ENCODE measurements around the gene BRINP1.
"Not testable (repeated sequence)": the region's sequence is repeated elsewhere in the genome, so short reads cannot be mapped to it uniquely, and the experiment has no call there.

The BRINP1 gene

DNA sequence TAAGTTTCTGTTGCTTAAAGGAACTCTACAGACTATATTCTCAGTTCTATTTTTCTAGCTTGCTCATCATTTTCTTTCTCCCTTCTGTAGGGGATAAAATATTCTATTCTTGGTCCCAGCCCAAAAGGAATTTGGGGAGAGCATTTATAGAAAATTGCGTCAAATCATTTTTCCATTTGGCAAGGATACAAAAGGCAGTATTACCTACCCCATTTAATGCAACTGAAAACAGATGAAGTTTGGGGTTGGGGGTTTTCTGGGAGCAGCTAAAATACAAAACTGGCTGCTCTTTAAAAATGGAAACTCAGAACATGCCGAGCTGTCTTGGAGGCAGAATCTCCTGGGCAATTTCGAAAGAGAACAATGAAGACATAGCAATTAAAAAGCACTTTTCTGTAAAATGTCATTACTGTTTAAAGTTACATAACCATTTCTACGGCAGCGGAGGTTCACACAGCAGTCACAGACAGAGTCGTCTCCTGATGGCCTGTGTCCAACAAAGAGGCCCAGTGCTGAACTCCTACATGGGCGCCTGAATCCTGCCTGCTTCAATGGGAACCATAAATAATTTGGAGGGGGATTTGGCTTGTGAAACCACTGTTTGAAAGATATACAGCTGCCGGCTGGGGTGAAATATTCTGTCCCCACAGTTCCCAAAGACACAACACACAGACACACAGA, 152.4 kb downstream of the BRINP1 start:
- in situ Hi-C loops (cut with MboI; ENCODE audit: low sequenced_read_pairs) = no loop called here

- in situ Hi-C loops (cut with MboI; ENCODE audit: low sequenced_read_pairs) = no loop called here
Measured at GRCh38 chr9:119215651-119216050, 153.6 kb downstream of the BRINP1 start.

DNA sequence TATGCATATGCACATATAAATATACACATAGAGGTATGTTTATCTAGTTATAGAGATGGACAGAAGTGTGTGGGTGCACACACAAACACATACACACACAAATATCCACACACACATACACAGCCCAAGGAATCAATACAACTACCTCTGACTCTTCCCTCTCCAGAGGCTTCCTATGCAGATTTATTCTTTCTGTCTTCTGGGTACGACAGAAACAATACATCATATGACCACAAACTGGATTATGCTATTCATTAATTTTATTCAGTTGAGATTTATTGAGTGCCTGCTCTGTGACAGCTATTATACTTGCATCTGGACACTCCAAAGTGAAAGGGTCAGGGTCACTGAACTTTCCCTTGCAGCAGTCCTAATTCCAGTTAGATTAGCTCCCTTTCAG, 155.8 kb downstream of the BRINP1 start:
- in situ Hi-C loops (cut with MboI; ENCODE audit: low sequenced_read_pairs) = no loop called here

DNA sequence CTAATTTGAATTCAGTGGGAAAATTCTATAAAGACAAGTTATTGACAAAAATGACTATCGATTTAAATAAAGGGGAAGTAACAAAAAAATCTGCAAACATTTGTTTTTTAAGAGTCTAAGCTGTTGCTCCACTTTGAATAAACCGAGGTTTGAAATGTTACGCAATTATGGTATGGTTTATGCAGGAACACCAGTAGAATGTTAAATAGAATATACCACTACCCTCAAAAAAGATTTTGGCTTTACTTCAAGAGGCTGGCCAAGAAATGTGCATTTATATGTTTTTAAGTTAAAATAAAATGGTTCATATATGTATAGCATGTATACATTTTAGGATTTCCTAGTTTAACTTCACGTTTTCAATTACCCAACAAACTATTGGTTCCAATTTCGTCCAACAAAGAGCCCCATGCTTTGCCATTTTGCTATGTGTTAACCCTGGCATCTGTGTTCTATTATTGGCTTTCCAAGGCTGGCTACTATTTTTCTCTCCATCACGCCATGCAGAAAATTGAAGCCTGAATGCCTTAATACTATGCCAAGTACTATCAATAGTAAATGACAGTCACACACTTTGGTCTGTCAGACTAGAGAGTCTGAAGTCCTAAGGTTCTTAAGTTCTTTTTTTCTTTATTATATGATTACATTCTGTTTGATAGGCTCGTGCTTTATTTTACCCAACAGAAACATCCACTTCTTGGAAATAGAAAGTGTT, 171.2 kb downstream of the BRINP1 start:
- in situ Hi-C loops (cut with MboI; ENCODE audit: low sequenced_read_pairs) = no loop called here

DNA sequence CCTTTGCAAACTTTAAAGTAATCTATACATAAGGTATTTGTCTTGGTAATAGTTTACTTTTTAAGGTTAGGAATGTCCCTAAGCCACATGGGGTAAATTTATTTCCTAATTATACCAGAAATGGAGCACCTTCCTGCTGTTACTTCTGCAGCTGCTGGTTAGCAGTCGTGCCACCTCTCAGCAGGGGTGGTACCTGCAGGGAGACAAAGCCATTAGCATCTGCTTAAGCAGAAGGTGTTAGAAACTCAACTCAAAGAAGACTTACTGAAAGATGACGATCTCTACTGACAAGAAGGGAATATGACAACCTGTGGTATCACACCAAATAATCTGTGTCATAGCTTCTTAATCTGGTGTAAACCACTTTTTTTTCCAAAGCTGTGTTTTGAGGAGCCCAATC, 173.7 kb downstream of the BRINP1 start:
- in situ Hi-C loops (cut with MboI; ENCODE audit: low sequenced_read_pairs) = no loop called here

DNA sequence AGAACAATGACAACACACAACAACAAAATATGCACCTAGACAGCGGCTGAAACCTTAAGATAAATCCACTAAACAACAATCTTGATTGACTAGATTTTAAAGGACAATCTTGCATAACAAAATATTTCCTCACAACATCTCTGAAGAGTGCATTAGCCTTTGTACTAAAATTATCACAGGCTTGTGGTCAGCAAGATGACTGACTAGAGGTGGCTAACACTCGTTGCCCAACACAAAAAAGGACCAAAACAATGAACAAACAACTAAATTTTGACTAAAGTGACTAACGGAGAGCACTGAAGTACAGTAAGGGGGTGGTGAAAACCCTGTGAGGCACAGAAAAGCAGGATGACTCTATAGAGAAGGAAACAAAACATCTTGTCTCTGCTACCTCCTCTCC, 183.9 kb downstream of the BRINP1 start:
- in situ Hi-C loops (cut with MboI; ENCODE audit: low sequenced_read_pairs) = no loop called here

DNA sequence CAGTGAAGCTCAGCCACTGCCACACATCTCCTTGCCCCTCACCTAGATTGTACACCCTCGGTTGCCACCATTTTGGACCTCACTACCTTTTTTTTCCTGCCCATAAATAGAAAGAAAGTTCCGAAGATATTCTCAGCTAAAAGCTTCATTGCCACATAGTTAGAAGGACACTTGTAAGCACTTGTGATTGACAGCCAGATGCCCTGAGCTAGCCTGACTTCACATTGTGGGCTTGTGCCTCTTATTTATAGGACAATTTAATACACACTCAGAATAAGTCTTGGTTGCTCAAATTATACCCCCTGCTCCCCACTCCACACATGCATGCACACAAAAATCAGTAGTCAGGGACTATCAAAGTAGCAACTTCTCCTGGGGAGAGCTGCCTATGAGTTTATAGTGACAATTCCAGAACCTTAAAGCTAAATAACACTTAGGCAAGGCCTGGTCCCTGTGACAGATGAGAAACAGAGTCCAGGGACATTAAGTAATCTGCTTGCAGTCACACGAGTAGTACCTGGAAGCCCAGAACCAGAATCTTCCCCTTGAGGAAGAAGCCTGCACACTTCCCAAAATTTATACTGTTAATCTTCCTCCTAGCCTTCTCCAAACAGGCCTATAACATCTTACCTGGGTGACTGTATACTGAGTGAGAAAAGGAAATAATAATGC, 184.8 kb downstream of the BRINP1 start:
- in situ Hi-C loops (cut with MboI; ENCODE audit: low sequenced_read_pairs) = no loop called here

GRCh38 chr9:119181561-119181960, 187.7 kb downstream of the BRINP1 start:
- in situ Hi-C loops (cut with MboI; ENCODE audit: low sequenced_read_pairs) = no loop called here

DNA sequence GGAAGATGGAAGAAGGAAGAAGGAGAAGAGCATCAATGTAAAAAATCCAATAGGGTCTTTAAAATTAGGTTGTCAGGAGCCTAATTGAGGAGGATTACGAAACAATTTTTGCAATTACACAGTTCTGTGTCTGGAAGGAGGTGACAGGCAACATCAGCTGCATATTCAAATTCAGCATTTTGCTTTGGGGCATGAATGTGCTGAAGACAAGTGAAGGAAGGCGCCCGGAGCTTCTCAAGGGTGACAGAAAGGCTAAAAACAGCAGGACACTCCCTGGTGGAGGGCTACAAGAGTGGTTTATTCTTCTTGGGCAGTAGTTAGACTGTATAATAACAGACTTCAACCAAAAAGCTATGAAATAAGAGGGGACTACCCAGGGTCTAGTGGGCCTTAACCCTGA, 188.3 kb downstream of the BRINP1 start:
- in situ Hi-C loops (cut with MboI; ENCODE audit: low sequenced_read_pairs) = no loop called here

DNA sequence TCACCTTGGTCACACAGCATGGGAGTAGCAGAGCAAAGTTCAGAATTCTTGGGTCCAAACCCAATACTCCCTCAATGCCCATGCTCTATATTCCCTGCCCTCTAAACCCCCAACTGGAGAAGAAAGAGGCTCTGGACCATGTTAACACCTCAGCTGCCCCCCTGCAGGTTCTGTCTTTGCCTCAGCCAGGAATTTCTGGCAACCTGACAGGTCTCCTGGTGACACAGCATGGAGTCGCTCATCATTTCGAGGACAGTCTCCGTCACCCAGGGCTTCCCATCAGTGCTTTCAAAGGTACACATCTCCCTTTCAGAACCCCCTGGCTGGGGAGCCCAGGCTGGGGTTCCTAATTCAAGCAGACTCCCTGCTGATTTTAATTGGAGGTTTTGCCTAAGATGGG, 189.5 kb downstream of the BRINP1 start:
- in situ Hi-C loops (cut with MboI; ENCODE audit: low sequenced_read_pairs) = no loop called here

DNA sequence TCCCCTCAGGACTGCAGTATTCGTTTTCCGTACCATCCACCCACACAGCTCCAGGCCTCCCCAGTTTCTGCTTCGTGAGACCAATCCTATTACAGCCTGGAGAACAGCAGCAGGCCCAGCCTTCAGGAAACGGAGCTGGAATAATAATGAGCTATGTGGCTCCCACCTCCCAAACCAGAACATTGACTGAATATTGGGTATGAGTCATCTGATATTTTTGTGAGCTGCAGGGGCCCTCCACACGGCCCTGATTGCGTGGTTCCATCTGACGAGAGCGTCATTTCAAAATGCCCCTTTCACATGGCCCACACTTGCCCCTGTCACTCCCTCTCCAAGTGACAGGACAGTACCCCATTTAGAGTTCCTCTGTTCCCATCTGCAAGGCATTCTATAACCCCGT, 192.0 kb downstream of the BRINP1 start:
- in situ Hi-C loops (cut with MboI; ENCODE audit: low sequenced_read_pairs) = no loop called here

- in situ Hi-C loops (cut with MboI; ENCODE audit: low sequenced_read_pairs) = no loop called here
Measured at GRCh38 chr9:119175581-119175980, 193.7 kb downstream of the BRINP1 start.

DNA sequence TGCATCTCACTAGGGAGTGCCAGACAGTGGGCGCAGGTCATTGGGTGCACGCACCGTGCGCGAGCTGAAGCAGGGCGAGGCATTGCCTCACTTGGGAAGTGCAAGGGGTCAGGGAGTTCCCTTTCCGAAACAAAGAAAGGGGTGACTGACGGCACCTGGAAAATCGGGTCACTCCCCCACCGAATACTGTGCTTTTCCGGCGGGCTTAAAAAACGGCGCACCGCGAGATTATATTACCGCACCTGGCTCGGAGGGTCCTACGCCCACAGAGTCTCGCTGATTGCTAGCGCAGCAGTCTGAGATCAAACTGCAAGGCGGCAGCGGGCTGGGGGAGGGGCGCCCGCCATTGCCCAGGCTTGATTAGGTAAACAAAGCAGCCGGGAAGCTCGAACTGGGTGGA, 200.0 kb downstream of the BRINP1 start:
- in situ Hi-C loops (cut with MboI; ENCODE audit: low sequenced_read_pairs) = not testable (repeated sequence)

- in situ Hi-C loops (cut with MboI; ENCODE audit: low sequenced_read_pairs) = no loop called here
Measured at GRCh38 chr9:119167876-119168275, 201.4 kb downstream of the BRINP1 start.

GRCh38 chr9:119167267-119167666, 202.0 kb downstream of the BRINP1 start:
- in situ Hi-C loops (cut with MboI; ENCODE audit: low sequenced_read_pairs) = no loop called here

DNA sequence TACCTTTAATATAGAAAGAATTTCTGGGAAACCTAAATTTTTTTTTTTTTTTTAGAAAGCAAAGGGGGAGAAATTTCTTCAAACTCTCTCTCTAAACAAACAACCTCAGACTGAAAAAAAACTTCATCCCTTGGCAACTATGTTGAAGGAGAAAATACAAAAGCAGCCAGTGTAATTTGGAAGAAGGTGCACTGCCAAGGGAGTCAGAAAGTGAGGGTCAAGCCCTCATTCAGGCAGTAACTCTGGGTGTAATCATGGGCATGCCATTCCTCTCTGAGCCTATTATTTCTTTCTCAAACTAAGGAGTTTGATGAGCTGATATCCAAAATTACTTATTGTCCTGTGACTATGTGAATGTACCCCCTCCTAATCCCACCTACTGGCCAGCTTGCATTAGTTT, 203.1 kb downstream of the BRINP1 start:
- in situ Hi-C loops (cut with MboI; ENCODE audit: low sequenced_read_pairs) = no loop called here

- in situ Hi-C loops (cut with MboI; ENCODE audit: low sequenced_read_pairs) = no loop called here
Measured at GRCh38 chr9:119165131-119165530, 204.1 kb downstream of the BRINP1 start.

DNA sequence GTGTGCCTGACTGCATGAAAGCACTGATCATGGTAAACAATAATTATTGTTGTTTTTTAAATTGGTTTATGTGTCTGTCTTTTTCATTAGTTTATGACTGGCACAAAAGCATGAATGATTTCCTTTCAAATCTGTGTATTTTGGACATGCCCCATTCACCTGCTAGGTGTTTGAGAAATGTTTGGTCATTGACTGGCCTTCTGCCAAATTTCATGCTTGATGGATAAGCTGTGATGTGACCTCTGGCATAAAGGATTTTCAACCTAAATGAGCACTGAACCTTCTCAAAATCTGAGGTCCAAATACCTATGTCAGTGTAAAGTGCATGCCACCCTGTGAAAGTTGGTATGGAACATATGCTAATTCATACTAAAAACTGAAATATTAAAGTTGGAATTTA, 204.5 kb downstream of the BRINP1 start:
- in situ Hi-C loops (cut with MboI; ENCODE audit: low sequenced_read_pairs) = no loop called here

GRCh38 chr9:119160551-119160950, 208.7 kb downstream of the BRINP1 start:
- in situ Hi-C loops (cut with MboI; ENCODE audit: low sequenced_read_pairs) = no loop called here

- in situ Hi-C loops (cut with MboI; ENCODE audit: low sequenced_read_pairs) = no loop called here
Measured at GRCh38 chr9:119159386-119159785, 209.8 kb downstream of the BRINP1 start.

DNA sequence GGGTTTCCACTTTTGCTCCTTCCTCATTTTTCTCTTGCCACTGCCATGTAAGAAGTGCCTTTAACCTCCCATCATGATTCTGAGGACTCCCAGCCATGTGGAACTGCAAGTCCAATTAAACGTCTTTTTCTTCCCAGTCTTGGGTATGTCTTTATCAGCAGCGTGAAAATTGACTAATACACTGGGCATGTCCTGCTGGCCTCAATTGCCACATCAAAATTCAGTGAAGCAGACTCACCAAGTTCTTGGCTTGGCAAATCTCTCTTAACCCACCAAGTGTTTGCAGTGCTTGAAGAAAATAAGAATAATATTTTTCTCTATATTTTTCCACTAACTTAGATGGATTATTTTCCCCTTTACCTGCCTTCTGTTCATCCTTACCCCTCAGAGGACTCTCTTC, 212.0 kb downstream of the BRINP1 start:
- in situ Hi-C loops (cut with MboI; ENCODE audit: low sequenced_read_pairs) = no loop called here

DNA sequence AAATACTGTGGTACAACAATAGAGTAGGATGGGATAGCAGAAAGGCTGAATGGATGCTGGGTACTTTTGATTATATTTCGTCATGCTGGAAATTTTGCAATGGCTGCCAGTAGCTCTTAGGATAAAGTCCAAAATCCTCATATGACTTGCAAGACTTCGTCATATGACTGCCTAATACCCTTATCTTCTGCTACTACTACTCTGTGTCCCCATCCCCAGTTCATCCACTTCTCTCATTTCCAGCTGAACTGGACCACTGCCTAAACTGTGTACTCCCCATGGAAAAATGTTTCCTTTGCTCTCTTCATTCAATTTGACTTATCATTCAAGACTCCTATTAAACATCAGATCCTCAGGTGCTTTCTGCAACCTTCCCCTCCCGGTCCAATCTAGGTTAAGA, 212.9 kb downstream of the BRINP1 start:
- in situ Hi-C loops (cut with MboI; ENCODE audit: low sequenced_read_pairs) = no loop called here

All from HL-60/S4 treated with phorbol 12-myristate 13-acetate at 8.2 ng/mL for 4 days and 3 days (cell line).